ENCODE measurements around the gene PARD3B. TPM values are rescaled to one million over a fixed set of nuclear protein-coding genes. Genes with fewer than 3 reads are reported as not detected.

PARD3B gene
- total RNA-seq, 1 donor from 2014 or later, result 0.66 TPM

GRCh38 chr2:204899983-204900382 is 354.7 kb downstream of the PARD3B start:
- H3K4me1 Mint-ChIP-seq (ENCODE audit: low read depth, unreplicated experiment), result no peaks in the 10 kb centered on the region
- H3K27me3 Mint-ChIP-seq (ENCODE audit: unreplicated experiment), result no peaks in the 10 kb centered on the region
- no peaks in the 10 kb centered on the region for H3K9me3 Mint-ChIP-seq (ENCODE audit: unreplicated experiment)
- no peak for DNase-seq
- TF ChIP-seq CTCF (IDR thresholded peaks at IDR 0.05; ENCODE audit: partially characterized antibody, unreplicated experiment), result no peak
- H3K36me3 Mint-ChIP-seq (ENCODE audit: unreplicated experiment), result peaks cover 4% of the 10 kb centered on the region
- H3K27ac Mint-ChIP-seq (ENCODE audit: unreplicated experiment), result no peak overlapping the region
- H3K4me3 Mint-ChIP-seq (ENCODE audit: unreplicated experiment), result no peak overlapping the region

- TF ChIP-seq CTCF (IDR thresholded peaks at IDR 0.05; ENCODE audit: partially characterized antibody, unreplicated experiment), result no peak
- H3K27me3 Mint-ChIP-seq (ENCODE audit: unreplicated experiment), result no peaks in the 10 kb centered on the region
- H3K27ac Mint-ChIP-seq (ENCODE audit: unreplicated experiment), result no peak overlapping the region
- H3K9me3 Mint-ChIP-seq (ENCODE audit: unreplicated experiment), result no peaks in the 10 kb centered on the region
- no peaks in the 10 kb centered on the region for H3K4me1 Mint-ChIP-seq (ENCODE audit: low read depth, unreplicated experiment)
- peaks cover 4% of the 10 kb centered on the region for H3K36me3 Mint-ChIP-seq (ENCODE audit: unreplicated experiment)
- DNase-seq, result no peak
- no peak overlapping the region for H3K4me3 Mint-ChIP-seq (ENCODE audit: unreplicated experiment)
Measured at GRCh38 chr2:204900487-204900886, 355.2 kb downstream of the PARD3B start.

GRCh38 chr2:204900910-204901309 is 355.6 kb downstream of the PARD3B start:
- Mint-ChIP-seq H3K27ac (ENCODE audit: unreplicated experiment) (no peak overlapping the region), H3K36me3 (ENCODE audit: unreplicated experiment) (peaks cover 4% of the 10 kb centered on the region), H3K9me3 (ENCODE audit: unreplicated experiment) (no peaks in the 10 kb centered on the region), H3K4me1 (ENCODE audit: low read depth, unreplicated experiment) (no peaks in the 10 kb centered on the region), H3K4me3 (ENCODE audit: unreplicated experiment) (no peak overlapping the region), H3K27me3 (ENCODE audit: unreplicated experiment) (no peaks in the 10 kb centered on the region)
- no peak for TF ChIP-seq CTCF (IDR thresholded peaks at IDR 0.05; ENCODE audit: partially characterized antibody, unreplicated experiment)
- no peak for DNase-seq

- no peak overlapping the region for H3K4me3 Mint-ChIP-seq (ENCODE audit: unreplicated experiment)
- no peak overlapping the region for H3K27ac Mint-ChIP-seq (ENCODE audit: unreplicated experiment)
- no peak for TF ChIP-seq CTCF (IDR thresholded peaks at IDR 0.05; ENCODE audit: partially characterized antibody, unreplicated experiment)
- no peak for DNase-seq
- no peaks in the 10 kb centered on the region for H3K9me3 Mint-ChIP-seq (ENCODE audit: unreplicated experiment)
- H3K27me3 Mint-ChIP-seq (ENCODE audit: unreplicated experiment), result no peaks in the 10 kb centered on the region
- peaks cover 4% of the 10 kb centered on the region for H3K36me3 Mint-ChIP-seq (ENCODE audit: unreplicated experiment)
- no peaks in the 10 kb centered on the region for H3K4me1 Mint-ChIP-seq (ENCODE audit: low read depth, unreplicated experiment)
Measured at GRCh38 chr2:204901591-204901990, 356.3 kb downstream of the PARD3B start.

GRCh38 chr2:204909791-204910190 is 364.5 kb downstream of the PARD3B start:
- Mint-ChIP-seq H3K9me3 (ENCODE audit: unreplicated experiment) (no peaks in the 10 kb centered on the region), H3K27me3 (ENCODE audit: unreplicated experiment) (no peaks in the 10 kb centered on the region), H3K27ac (ENCODE audit: unreplicated experiment) (no peak overlapping the region), H3K4me3 (ENCODE audit: unreplicated experiment) (no peak overlapping the region), H3K4me1 (ENCODE audit: low read depth, unreplicated experiment) (peaks cover 2% of the 10 kb centered on the region), H3K36me3 (ENCODE audit: unreplicated experiment) (no peaks in the 10 kb centered on the region)
- DNase-seq, result no peak
- TF ChIP-seq CTCF (IDR thresholded peaks at IDR 0.05; ENCODE audit: partially characterized antibody, unreplicated experiment), result no peak
